ENCODE data around the gene ZNF750.

ZNF750 gene

GRCh38 chr17:82871056-82871775 lies 31.4 kb upstream of the ZNF750 start:
- DNase-seq (ENCODE audit: low read depth in 1 of 2, low spot score in 1 of 2), result no peak
- H3K4me3 ChIP-seq (replicated peaks; ENCODE audit: insufficient read depth, low read length), result no peak overlapping the region
- no peak overlapping the region for H3K27ac ChIP-seq (replicated peaks)
- no peaks in the 10 kb centered on the region for H3K27me3 ChIP-seq (ENCODE audit: insufficient read depth, poor library complexity, severe bottlenecking)
- TF ChIP-seq, protein P1, sequence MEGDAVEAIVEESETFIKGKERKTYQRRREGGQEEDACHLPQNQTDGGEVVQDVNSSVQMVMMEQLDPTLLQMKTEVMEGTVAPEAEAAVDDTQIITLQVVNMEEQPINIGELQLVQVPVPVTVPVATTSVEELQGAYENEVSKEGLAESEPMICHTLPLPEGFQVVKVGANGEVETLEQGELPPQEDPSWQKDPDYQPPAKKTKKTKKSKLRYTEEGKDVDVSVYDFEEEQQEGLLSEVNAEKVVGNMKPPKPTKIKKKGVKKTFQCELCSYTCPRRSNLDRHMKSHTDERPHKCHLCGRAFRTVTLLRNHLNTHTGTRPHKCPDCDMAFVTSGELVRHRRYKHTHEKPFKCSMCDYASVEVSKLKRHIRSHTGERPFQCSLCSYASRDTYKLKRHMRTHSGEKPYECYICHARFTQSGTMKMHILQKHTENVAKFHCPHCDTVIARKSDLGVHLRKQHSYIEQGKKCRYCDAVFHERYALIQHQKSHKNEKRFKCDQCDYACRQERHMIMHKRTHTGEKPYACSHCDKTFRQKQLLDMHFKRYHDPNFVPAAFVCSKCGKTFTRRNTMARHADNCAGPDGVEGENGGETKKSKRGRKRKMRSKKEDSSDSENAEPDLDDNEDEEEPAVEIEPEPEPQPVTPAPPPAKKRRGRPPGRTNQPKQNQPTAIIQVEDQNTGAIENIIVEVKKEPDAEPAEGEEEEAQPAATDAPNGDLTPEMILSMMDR (IDR thresholded peaks at IDR 0.05; ENCODE audit: insufficient read depth, low read length), result no peak
- TF ChIP-seq GABPA (IDR thresholded peaks at IDR 0.05; ENCODE audit: low read depth) (no peak), POLR2AphosphoS5 (IDR thresholded peaks at IDR 0.05; ENCODE audit: low read depth) (no peak), REST (IDR thresholded peaks at IDR 0.05; ENCODE audit: insufficient replicate concordance, low read depth) (no peak), SPI1 (IDR thresholded peaks at IDR 0.05; ENCODE audit: borderline replicate concordance, low read depth) (no peak)

- H3K27me3 ChIP-seq (ENCODE audit: insufficient read depth, poor library complexity, severe bottlenecking), result no peaks in the 10 kb centered on the region
- H3K4me3 ChIP-seq (replicated peaks; ENCODE audit: insufficient read depth, low read length), result no peak overlapping the region
- DNase-seq (ENCODE audit: low read depth in 1 of 2, low spot score in 1 of 2), result no peak
- no peak for TF ChIP-seq POLR2AphosphoS5 (IDR thresholded peaks at IDR 0.05; ENCODE audit: low read depth)
- TF ChIP-seq GABPA (IDR thresholded peaks at IDR 0.05; ENCODE audit: low read depth), result no peak
- TF ChIP-seq SPI1 (IDR thresholded peaks at IDR 0.05; ENCODE audit: borderline replicate concordance, low read depth), result no peak
- no peak for TF ChIP-seq REST (IDR thresholded peaks at IDR 0.05; ENCODE audit: insufficient replicate concordance, low read depth)
- TF ChIP-seq, protein P1 (IDR thresholded peaks at IDR 0.05; ENCODE audit: insufficient read depth, low read length), result no peak
- H3K27ac ChIP-seq (replicated peaks), result no peak overlapping the region
Observed at GRCh38 chr17:82870541-82870940, 30.7 kb upstream of the ZNF750 start.

GRCh38 chr17:82870091-82870491 lies 30.3 kb upstream of the ZNF750 start:
- no peak overlapping the region for H3K27ac ChIP-seq (replicated peaks)
- no peaks in the 10 kb centered on the region for H3K27me3 ChIP-seq (ENCODE audit: insufficient read depth, poor library complexity, severe bottlenecking)
- DNase-seq (ENCODE audit: low read depth in 1 of 2, low spot score in 1 of 2), result no peak
- H3K4me3 ChIP-seq (replicated peaks; ENCODE audit: insufficient read depth, low read length), result no peak overlapping the region
- TF ChIP-seq POLR2AphosphoS5 (IDR thresholded peaks at IDR 0.05; ENCODE audit: low read depth), result no peak
- no peak for TF ChIP-seq SPI1 (IDR thresholded peaks at IDR 0.05; ENCODE audit: borderline replicate concordance, low read depth)
- TF ChIP-seq GABPA (IDR thresholded peaks at IDR 0.05; ENCODE audit: low read depth), result no peak
- TF ChIP-seq REST (IDR thresholded peaks at IDR 0.05; ENCODE audit: insufficient replicate concordance, low read depth), result no peak
- TF ChIP-seq, protein P1 (IDR thresholded peaks at IDR 0.05; ENCODE audit: insufficient read depth, low read length), result no peak

Measured in HL-60 (cell line).